ENCODE data around the gene C2CD4A. TPM values are rescaled to one million over a fixed set of nuclear protein-coding genes. Genes with fewer than 3 reads are reported as not detected.
A peak's percentile ranks its signal among the peaks of the same experiment; 100 is the strongest.
"Not testable (repeated sequence)": the region's sequence is repeated elsewhere in the genome, so short reads cannot be mapped to it uniquely, and the experiment has no call there.

C2CD4A gene, protein sequence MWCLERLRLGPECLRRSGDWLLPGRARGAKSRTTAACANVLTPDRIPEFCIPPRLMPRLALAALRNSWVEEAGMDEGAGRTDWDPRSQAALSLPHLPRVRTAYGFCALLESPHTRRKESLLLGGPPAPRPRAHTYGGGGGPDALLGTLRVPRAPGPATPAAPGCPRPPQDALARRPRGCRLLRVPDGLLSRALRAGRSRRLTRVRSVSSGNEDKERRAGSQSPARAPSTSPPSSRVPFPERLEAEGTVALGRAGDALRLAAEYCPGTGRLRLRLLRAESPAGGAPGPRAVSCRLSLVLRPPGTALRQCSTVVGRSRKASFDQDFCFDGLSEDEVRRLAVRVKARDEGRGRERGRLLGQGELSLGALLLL
- not detected in 2 replicates for total RNA-seq (2014; rRNA removed; shearing (Covaris generic))

DNA sequence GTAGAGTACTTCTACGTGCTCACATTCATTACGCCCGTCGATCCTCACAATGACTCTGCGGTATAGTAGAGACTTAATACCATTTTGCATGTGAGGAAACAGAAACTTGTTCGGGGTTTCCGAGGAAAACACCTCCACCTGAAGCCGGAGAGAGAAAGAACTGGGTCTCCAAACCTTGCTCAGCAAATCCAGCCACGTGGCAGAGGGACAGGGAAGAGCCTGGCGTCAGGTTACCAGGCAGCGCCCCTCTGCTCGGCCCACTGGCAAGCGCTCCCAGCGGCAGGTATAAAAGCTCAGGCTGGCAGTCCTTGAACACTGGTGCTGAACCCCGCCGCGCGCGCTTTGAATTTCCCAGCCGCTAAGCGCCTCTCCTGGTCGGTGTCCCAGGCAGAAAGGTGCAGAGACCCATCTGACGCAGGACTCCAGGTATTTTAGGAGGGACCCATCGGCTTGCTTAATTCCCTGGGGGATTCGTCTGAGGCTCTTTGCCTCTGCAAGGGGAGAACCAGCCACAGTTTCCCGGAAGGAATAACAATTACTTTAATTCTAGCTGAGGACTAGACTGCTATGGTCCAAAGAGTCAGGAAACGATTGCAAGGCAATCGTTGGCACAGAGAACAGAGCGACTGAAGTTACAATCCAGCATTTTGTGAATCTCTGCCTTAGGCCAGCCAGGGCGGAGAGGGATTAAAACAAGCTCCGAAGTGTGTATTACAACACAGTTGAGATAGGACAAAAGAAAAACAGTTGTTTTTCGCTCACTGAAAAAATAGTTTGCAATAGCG, at the start of gene C2CD4A:
TSS of gene C2CD4A (plus strand) at position 315 of the 785 bp plus-strand sequence. CDS start 637 bp downstream, outside the sequence.
- peak; percentile 60 for DNase-seq (ENCODE audit: low read depth)

DNA sequence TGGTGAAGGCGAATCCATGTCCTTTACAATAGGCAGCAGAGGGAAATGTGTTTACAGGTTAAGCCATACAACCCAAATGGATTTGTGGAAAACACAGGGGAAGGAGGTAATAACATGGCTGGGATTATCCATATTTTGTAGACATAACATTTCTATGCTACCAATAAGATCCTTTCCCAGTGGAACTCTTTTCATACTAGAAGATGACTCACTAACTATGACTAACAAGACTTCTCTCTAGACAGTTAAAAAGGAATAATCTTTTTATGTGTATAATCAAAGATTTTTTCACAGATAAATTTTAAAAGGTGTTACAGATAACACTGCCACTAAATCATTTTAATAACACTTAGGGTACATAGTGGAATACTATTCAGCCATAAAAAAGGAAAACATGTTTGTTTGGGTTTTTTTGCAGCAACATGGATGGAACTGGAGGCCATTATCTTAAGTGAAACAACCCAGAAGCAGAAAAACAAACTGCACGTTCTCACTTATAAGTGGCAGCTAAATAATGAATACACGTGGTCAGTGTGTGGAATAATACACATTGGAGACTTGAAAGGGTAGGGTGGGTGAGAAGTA, 46.1 kb upstream of the C2CD4A start:
- no peak for DNase-seq (ENCODE audit: low read depth)

DNA sequence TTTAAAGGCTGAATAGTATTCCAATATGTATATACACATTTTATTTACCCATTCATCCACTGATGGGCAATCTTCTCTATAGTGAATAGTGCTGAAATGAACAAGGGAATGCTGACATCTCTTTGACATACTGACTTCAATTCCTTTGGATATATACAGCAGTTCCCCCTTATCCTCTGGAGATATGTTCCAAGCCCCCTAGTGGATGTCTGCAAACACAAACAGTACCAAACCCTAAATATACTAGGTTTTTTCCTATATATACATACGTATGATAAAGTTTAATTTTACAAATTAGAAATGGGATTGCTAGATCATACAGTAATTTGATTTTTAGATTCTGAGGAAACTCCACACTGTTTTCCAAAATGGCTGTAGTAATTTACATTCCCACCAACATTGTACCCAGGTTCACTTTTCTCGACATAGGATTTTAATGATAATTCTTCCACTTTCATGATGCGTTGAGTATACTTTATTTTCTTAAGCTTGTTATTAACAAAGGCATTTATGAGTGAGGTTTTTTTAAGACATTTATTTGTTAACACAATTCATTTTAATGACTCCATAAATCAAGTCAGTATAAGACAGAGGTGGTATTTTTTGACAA, 44.7 kb upstream of the C2CD4A start:
- DNase-seq (ENCODE audit: low read depth), result no peak

DNA sequence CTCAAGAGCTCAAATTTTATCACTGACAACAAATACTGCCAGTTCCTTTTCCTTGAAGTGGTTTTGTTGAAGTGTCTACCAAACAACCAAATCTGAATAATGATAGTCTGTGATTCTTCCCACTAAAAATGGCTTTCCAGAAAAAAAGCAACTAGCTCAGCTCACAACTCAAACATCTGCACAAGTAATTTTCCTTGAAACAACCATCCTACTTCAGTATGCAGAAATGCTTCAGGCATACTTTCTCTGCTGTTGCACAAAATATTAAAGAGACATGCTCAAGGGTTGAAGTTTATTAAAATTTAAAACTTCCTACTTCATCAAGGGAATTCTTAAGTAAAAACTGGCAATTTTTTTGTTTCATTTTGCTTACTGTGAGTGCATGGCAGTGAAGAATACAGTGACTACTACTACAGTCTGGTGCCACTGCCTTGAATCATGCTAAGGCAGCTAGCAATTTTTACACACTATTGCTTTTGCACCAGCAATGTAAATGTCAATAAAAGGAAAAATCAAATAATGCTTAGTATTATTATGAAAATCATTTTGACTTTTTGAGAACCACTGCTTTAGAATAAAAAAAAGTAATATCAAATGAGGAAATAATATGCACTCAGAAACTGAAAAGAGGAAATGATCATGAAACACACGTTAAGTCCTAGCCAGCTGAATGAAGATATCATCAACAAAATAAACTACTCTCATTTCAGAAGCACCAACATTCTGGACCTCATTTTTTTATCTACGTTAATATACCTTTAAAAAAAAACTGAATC, 40.1 kb upstream of the C2CD4A start:
- no peak for DNase-seq (ENCODE audit: low read depth)

DNA sequence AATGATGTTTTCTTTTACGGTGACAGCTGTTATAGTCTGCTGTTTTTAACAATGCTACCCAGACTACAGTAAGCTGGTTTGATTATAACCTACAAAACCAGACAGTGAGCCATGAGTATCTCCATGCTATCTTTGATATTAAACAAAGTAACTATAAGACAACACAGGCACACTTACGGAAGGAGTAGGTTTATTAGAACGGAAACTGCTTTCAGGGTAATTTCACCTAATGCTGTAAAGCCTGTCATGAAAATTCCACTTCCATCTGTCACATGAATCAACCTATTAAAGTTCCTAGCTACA, 39.6 kb upstream of the C2CD4A start:
- no peak for DNase-seq (ENCODE audit: low read depth)

DNA sequence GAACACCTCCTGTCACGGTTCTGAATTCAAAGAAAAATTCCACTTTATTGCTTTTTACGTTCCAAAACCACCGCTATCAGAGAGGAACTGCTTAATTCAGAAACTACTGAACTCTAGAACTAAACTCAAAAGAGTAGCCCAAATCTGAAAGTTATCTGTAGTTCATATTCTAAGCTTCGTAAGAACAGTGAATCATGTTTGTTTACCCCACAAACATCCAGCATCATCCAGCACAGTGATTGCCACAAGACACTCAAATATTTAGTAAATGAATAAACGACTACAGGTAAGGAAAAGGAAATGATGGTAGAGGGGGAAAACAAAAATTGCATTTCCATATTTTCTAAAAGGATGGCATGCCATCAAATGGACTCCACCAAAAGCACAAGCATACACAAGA, 38.9 kb upstream of the C2CD4A start:
- DNase-seq (ENCODE audit: low read depth), result no peak

DNA sequence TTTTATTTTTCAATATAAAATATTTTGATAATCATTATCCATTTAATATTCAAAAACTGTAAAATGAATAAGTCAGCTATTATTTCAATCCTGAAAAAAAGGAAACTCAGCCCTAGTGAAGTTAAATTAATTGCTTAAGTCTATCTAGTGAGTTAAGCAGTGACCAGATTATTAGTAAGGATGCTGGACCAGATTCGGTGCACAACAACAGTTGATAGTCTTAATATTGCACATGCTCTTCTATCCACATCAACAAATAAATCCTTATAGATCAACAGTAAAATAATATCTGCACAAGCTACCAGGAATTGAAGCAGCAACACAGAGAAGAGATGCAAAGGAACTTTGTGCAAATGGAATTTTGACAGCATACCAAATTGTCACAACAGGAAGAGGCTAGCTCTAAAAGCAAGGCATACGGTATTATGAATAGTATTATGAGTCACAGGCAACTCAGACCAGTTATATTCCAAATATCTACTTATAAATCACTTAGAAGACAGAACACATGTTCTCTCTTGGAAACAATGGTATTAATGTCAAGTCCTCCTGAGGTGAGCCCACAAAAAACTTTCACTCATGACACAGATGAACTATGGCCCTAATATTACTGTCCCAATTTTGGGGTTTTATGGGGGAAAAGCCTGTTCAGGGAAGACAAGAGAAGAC, 31.4 kb upstream of the C2CD4A start:
- DNase-seq (ENCODE audit: low read depth), result peak; percentile 11

DNA sequence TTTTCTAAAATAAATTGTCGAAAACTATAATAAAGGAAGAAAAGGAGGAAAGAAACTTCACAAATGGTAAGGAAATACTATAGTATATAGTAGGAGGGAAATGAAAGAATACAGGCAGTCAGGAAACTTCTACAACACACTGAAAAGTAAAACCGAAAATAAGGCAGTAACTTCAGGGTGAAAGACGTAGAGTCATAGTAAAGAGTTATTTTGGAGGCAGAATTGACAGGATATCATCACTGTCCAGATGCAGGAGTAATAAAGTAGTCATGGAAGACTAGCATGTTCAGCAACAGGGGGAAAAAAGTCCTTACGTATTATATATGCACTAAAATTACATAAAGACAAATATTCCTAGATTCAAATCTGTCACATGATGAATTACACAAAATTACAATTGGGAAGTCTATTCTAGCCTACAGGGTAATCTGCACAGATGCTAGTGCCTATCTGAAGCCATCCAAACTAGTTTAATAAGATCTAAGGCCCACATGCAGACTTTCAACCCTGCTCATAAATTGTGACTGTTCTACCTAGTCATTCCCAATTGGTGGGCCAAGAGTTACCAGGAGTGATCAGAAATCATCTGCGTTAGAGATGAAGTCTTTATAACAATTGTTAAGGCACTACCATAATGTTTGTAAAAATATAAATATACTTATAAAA, 20.6 kb upstream of the C2CD4A start:
- DNase-seq (ENCODE audit: low read depth), result no peak

DNA sequence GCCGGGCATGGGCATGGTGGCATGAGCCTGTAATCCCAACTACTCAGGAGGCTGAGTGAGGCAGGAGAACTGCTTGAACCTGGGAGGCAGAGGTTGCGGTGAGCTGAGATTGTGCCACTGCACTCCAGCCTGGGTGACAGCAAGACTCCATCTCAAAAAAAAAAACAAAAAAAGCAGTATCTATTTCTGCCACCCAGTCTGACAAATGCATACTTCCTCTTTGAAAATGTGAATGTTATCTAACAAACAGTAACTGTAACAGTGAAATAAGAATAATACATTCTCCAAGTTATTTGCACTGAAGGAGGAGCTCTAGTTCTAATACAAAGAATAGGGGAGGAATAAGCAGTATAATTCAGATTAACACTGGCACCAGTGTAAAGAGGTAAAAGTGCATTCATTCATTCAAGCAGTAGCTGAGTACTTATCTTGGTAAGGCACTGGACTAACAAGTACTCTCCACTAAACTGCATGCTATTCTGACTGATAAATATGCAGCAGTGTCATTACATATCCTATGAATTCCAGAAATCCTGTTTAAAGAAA, 19.4 kb upstream of the C2CD4A start:
- DNase-seq (ENCODE audit: low read depth), result no peak

DNA sequence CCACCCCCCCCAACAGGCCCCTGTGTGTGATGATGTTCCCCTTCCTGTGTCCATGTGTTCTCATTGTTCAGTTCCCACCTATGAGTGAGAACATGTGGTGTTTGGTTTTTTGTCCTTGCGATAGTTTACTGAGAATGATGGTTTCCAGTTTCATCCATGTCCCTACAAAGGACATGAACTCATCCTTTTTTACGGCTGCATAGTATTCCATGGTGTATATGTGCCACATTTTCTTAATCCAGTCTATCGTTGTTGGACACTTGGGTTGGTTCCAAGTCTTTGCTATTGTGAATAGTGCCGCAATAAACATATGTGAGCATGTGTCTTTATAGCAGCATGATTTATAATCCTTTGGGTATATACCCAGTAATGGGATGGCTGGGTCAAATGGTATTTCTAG, 18.5 kb upstream of the C2CD4A start:
- DNase-seq (ENCODE audit: low read depth), result not testable (repeated sequence)

DNA sequence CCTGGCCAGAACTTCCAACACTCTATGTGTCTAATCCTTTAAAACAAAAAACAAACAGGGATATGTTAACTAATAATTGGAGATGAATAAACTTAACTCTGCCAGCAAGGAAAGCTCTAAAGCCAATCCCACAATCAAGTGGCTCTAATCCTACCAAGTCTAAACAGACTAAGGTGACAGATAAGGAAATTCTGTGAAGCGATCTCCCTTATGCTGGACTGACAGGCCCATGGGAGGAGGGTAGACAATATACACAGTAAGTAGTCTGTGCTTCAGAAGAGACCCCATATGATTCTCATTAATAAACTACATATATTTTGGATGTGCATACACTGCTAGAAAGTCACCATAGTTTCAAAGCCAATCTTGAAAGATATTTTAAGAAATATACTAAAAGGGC, 16.7 kb upstream of the C2CD4A start:
- DNase-seq (ENCODE audit: low read depth), result no peak

DNA sequence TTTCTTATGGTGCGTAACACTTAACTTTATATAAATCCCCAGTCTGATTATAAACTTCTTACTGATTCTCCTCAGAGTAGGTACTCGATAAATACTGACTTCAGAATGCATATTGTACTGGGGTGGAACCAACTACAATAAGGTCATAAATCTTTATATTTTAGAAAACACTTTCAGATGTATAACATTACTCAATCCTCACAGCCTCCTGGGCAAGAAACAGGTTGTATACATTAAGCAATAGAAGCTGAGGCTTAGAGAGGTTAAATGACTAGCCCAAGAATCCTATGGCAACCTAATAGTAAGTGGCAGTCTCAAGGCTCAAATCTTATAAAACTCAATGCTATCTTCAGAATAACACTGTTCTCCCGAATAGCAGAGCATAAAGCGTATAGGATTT, 15.6 kb upstream of the C2CD4A start:
- no peak for DNase-seq (ENCODE audit: low read depth)

DNA sequence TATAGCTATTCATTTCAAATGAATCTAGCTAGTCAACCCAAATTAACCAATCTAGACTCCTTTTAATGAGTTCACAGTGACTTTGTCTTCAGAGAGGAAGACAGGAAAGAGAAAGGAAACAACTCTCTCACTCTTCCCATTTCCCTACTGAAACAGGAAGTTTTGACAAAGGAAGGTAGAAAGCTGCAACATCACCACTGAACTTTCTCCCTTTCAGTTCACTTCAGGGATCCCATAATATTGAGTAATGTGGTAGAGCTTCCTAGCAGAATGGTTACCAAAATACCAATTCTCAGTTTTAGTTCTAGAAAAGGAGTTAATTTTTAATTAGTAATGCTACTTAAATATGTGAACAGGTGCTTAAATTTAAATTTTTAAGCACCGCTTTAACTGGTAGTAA, 14.1 kb upstream of the C2CD4A start:
- DNase-seq (ENCODE audit: low read depth), result no peak

DNA sequence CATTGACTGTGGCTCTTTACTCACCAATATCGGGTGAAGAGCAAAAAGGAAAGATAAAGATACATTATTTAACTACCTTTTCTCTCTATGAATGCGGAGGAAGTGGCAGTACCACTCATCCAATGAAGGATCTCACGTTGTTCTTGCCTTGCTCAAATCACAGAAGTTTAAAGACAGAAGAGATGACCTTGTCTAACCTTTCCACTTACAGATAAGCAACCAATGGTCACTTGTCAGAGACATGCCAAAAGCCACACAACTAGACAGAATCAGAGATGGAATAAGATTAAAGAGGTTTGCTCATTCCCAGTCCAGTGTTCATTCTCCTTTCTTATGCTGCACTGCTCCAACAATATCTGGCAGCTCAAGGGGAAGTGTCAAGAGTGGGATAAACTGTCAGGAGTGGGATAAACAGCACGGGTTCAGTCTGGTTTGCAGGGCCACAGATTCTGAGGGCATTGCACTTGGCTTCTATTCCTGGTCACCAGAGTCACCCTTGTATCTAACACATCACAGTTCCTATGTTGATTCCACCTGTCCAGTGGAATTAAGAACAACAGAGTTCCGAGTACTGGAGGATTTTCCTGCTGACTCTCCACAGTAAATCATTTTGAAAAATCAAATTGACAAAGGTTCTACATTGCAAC, 13.2 kb upstream of the C2CD4A start:
- DNase-seq (ENCODE audit: low read depth), result no peak

DNA sequence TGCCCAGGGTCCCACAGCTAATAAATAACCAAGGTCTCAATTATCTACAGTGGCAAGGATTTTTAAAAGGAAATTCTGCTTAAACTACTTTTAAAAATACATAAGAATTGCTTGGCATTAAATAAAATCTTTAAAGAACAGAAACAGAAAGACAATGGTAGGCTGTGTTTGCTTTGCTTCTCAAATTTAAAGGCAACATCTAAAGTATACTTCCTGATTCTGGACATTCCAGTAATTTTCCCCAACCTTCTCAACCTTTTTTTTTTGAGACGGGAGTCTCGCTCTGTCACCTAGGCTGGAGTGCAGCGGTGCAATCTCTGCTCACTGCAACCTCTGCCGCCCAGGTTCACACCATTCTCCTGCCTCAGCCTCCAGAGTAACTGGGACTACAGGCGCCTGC, 11.8 kb upstream of the C2CD4A start:
- DNase-seq (ENCODE audit: low read depth), result no peak

DNA sequence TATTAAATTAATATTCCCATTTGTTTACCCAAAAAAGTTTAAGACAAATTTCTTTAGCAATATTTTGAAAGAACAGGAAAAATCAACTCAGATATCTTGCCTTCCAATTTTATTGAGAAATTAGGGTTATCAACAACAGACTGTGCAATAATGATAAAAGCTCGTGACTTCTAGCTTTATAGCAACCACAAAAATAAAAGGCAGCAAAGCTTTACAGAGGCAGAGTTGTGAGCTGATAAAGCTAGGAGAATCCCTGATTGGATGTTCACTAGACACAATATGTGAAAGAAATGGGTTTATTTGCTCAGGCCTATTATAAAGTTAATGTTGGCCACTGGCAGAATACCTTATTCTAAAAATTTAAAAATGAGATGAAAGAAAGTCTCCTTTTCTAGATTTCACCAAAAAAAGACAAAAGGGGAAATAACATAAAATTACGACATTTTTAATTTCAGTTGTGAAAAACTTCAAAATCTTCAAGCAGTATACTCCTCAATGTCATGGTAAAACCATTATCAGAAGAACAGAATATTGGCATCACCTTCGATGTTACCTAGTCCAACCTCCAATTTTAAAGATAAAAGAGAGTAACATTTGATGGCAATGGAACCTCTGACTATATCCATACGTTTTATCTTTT, 9.3 kb upstream of the C2CD4A start:
- no peak for DNase-seq (ENCODE audit: low read depth)

DNA sequence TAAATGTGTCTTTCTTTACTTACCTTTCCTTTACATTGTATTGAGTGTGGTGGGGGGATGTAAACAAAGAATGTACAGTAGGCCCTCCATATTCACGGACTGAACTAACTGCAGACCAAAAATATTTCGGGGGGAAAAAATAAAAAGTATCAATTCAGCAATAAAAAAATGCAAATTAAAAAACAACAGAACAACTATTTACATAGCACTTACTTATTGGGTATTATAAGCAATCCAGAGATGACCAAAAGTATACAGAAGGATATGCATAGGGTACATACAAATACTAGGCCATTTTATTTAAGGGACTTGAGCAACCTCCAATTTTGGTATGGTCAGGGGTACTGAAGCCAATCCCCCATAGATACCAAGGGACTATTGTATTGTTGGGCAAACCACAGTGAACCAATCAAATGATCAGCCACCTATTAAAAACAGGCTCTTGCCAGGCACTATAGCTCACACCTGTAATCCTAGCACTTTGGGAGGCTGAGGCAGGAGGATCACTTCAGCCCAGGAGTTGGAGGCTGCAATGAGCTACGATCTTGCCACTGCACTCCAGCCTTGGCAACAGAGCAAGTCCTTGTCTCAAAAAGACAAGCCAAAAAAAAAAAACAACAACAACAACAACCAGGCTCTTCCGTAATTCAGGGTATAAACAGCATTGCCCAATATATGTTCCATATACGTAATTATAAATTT, 8.3 kb upstream of the C2CD4A start:
- no peak for DNase-seq (ENCODE audit: low read depth)

DNA sequence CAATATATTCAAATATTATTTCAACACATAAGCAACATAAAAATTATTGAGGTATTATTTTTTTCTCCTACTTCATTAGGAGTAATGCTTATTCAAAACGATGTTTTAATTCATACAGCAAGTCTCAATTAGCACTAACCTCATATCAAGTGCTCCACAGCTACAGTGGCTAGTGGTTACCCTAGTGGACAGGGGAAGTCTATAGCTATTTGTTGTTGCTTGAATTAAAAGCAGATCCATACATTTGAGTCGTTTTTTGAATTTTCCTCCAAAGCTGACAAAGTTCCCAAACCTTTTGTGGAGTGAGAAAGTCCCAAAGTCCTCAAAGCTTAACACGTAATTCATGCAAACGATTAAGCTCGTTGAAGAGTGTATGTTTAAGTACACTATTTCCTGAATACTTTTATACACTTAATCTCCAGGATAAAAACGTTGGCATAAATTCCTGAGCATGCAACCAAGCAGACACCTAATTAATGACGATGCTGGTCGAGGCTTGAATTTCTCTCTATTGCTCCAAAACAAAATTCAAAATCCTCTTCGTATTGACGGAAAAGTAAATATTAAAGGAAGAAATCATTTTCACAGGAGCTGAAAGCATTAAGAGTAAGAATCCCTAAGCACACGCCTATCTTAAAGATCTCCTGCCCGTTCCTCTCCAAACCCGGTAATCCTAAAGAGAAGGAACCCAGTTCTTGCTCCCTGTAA, 7.5 kb upstream of the C2CD4A start:
- DNase-seq (ENCODE audit: low read depth), result no peak

Data from Daoy (cell line).